Endothelial cell of umbilical vein (primary cell): ENCODE data around the gene SMARCAD1. TPM values are rescaled to one million over a fixed set of nuclear protein-coding genes. Genes with fewer than 3 reads are reported as not detected.

ENCODE experiments used
- BruUV-seq: library from RNA; stranded (reverse); fragments of 400-500 nt; replicated peaks from 2 replicates; lab custom pipeline; 2021; lab: Mats Ljungman, UMichigan
- CTCF ChIA-PET: fragments of 300-600, 350-600 bp; sonication (Branson Sonifier 250); formaldehyde crosslinking; loops from one replicate; lab custom pipeline; 2021; ENCODE audit warnings: antibody characterized with exemption, inconsistent platforms; lab: Charles Lee
- POLR2A ChIA-PET: fragments of 300-600, 350-600 bp; sonication (Branson Sonifier 250); formaldehyde crosslinking; loops from one replicate; lab custom pipeline; 2021; ENCODE audit warnings: antibody characterized with exemption, inconsistent platforms; lab: Charles Lee
- DNase-seq: peaks from one replicate; pipeline ENCODE4 v3.0.0-alpha.2; 2011; ENCODE audit warnings: low read depth, low spot score
- FAIRE-seq: peaks from 2 replicates; lab custom pipeline; 2011; peaks lifted over from hg19 to GRCh38; lab: Jason Lieb, UNC
- H2AFZ ChIP-seq: 2 replicates; pipeline ENCODE4 v1.6.0; 2012; ENCODE audit warnings: low read depth, low read length, control low read depth, inconsistent platforms
- H3K27ac ChIP-seq: 2 replicates; pipeline ENCODE4 v1.5.1; 2011; ENCODE audit warnings: low read depth, mild to moderate bottlenecking, control low read depth, low read length, moderate library complexity; ENCODE audit not compliant: insufficient read depth
- H3K27me3 ChIP-seq, 2 experiments: 2 replicates each; pipeline versions ENCODE4 v1.6.0 to v1.6.1; 2011; ENCODE audit warnings: low read length in 2 of 2, mixed read lengths in 1 of 2; ENCODE audit not compliant: control insufficient read depth in 2 of 2, insufficient read depth in 2 of 2
- H3K36me3 ChIP-seq, 2 experiments: 2 replicates in 1 of 2; 3 replicates in 1 of 2; pipeline ENCODE4 v1.5.1; 2011; ENCODE audit warnings: low read length in 2 of 2, mild to moderate bottlenecking in 1 of 2, moderate library complexity in 1 of 2; ENCODE audit not compliant: control insufficient read depth in 2 of 2, insufficient read depth in 2 of 2; ENCODE audit errors: extremely low read depth in 1 of 2
- H3K4me1 ChIP-seq: 3 replicates; pipeline ENCODE4 v1.5.1; 2011; ENCODE audit warnings: mild to moderate bottlenecking, low read length; ENCODE audit not compliant: control insufficient read depth, insufficient read depth; ENCODE audit errors: extremely low read depth
- H3K4me2 ChIP-seq: 2 replicates; pipeline ENCODE4 v1.6.1; 2011; ENCODE audit warnings: low read length, control low read depth, mixed read lengths; ENCODE audit not compliant: insufficient read depth
- H3K4me3 ChIP-seq, 3 experiments: fragments of 200-600 bp in 1 of 3; sonication (generic), shearing (Covaris generic) in 1 of 3; replicated peaks in 1 of 3; 2 replicates each; pipeline ENCODE4 v1.5.1; 2011 to 2016; ENCODE audit warnings: control low read depth in 3 of 3, low read length in 3 of 3, mild to moderate bottlenecking in 2 of 3, inconsistent platforms in 1 of 3, low read depth in 1 of 3, moderate library complexity in 1 of 3; ENCODE audit not compliant: insufficient read depth in 1 of 3
- H3K79me2 ChIP-seq: 2 replicates; pipeline ENCODE4 v1.6.0; 2012; ENCODE audit warnings: low read length, inconsistent platforms; ENCODE audit not compliant: control insufficient read depth, insufficient read depth
- H3K9ac ChIP-seq: replicated peaks from 2 replicates; pipeline ENCODE3; 2011; ENCODE audit warnings: low read length, control low read depth; ENCODE audit not compliant: insufficient read depth; ENCODE audit errors: extremely low read depth
- H3K9me1 ChIP-seq: replicated peaks from 3 replicates; pipeline ENCODE4 v1.6.0; 2011; ENCODE audit warnings: mild to moderate bottlenecking, low read length; ENCODE audit not compliant: control insufficient read depth, insufficient read depth; ENCODE audit errors: extremely low read depth
- H3K9me3 ChIP-seq: replicated peaks from 2 replicates; pipeline ENCODE4 v1.5.1; 2012; ENCODE audit warnings: low read length, inconsistent platforms; ENCODE audit not compliant: control insufficient read depth, insufficient read depth
- H4K20me1 ChIP-seq: replicated peaks from 2 replicates; pipeline ENCODE3; 2011; ENCODE audit warnings: mild to moderate bottlenecking, low read length; ENCODE audit not compliant: control insufficient read depth, insufficient read depth; ENCODE audit errors: extremely low read depth
- EZH2 ChIP-seq: IDR thresholded peaks from 2 replicates; pipeline ENCODE4 v1.6.1; 2012; ENCODE audit warnings: borderline replicate concordance, low read depth, mild to moderate bottlenecking, moderate library complexity, low read length, inconsistent platforms; ENCODE audit not compliant: severe bottlenecking
- FOS ChIP-seq: IDR thresholded peaks from 2 replicates; pipeline ENCODE4 v1.6.1; 2011; ENCODE audit warnings: mild to moderate bottlenecking, low read length, moderate library complexity, borderline replicate concordance; ENCODE audit not compliant: insufficient read depth
- GATA2 ChIP-seq: IDR thresholded peaks from 2 replicates; pipeline ENCODE4 v1.7.0; 2011; ENCODE audit warnings: low read depth, mild to moderate bottlenecking, moderate library complexity, mixed read lengths, low read length; ENCODE audit not compliant: insufficient read length, insufficient read depth
- JUN ChIP-seq: IDR thresholded peaks from 2 replicates; pipeline ENCODE4 v1.6.1; 2011; ENCODE audit warnings: borderline replicate concordance, low read depth; ENCODE audit not compliant: insufficient read length, insufficient read depth
- MYC ChIP-seq: IDR thresholded peaks from one replicate; pipeline ENCODE4 v1.6.1; 2011; ENCODE audit warnings: mild to moderate bottlenecking, low read depth, low read length
- POLR2A ChIP-seq: IDR thresholded peaks from 2 replicates; pipeline ENCODE4 v1.6.1; 2012; ENCODE audit warnings: low read depth, mild to moderate bottlenecking, control low read depth, low read length
- POLR2AphosphoS5 ChIP-seq: IDR thresholded peaks from 2 replicates; pipeline ENCODE4 v1.6.1; 2012; ENCODE audit warnings: low read depth, mild to moderate bottlenecking, control low read depth, low read length, moderate library complexity; ENCODE audit not compliant: insufficient read depth
- dilution Hi-C: fragments of 300-500 bp; cut with MboI; formaldehyde crosslinking; loops from one replicate; pipeline ENCODE4 v1.15.0; 2019; ENCODE audit warnings: low sequenced_read_pairs; ENCODE audit not compliant: extremely low pct_ligation_motif_present
- intact Hi-C: fragments of 100-400 bp; cut with micrococcal nuclease; formaldehyde crosslinking; loops from one replicate; pipeline ENCODE4 v1.10.0; 2022
- polyA plus RNA-seq, 4 experiments: library from polyadenylated mRNA; depleted of rRNA in 3 of 4; stranded (reverse) in 3 of 4; unstranded in 1 of 4; fragments of >200 nt; gene quantifications; 2 replicates each; pipeline versions ENCODE4 v1.2.1 to v1.2.3, GENCODE V29; 2011 to 2012; ENCODE audit warnings: missing spikeins in 1 of 4
- total RNA-seq: library from RNA; stranded (reverse); gene quantifications from 2 replicates; pipeline ENCODE4 v1.2.3, GENCODE V29; 2021
- TF ChIP-seq, protein P1 (sequence below), 2 donors: IDR thresholded peaks; 1 replicate in 1 of 2; 2 replicates in 1 of 2; pipeline ENCODE4 v1.5.1; 2011; ENCODE audit warnings: low read length in 2 of 2, mild to moderate bottlenecking in 2 of 2, moderate library complexity in 2 of 2, control low read depth in 1 of 2, inconsistent platforms in 1 of 2, low read depth in 1 of 2; ENCODE audit not compliant: insufficient read depth in 1 of 2; ENCODE audit errors: extremely low read depth in 1 of 2
- TF ChIP-seq, protein P2 (sequence below): IDR thresholded peaks from 2 replicates; pipeline ENCODE4 v1.6.1; 2011; ENCODE audit not compliant: insufficient read depth, insufficient read length

Gene SMARCAD1
- total and polyA plus RNA-seq, 2 donors (not counting 3 experiments of a cell fraction or from before 2014, with no cell fraction given), result 15.5 to 34.8 TPM

DNA sequence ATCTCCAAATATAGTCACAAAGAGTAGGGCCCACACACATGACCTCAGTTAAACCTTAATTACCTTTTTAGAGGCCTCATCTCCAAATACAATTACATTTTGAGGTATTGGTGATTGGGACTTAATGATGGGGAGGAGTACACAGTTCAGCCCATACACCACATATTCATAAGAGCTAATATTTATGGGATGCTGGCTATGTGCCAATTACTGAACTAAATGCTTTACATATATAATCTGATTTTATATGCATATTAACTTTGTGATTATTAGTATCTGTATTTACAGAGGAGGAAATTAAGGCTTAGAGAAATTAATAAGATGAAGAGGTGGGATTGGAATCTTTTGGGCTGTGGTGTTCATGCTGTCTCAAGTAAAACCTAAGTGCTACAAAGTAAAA is 17.8 kb downstream of the SMARCAD1 start:
- no TSS peak for BruUV-seq
- dilution Hi-C loops (no loop called here), intact Hi-C loops (no loop called here)
- H3K36me3 ChIP-seq, result peaks cover 0 to 2% of the 10 kb centered on the region in 2 experiments
- no peak overlapping the region for H3K4me2 ChIP-seq
- H2AFZ ChIP-seq, result no peak overlapping the region
- DNase-seq (no peak), FAIRE-seq (no peak)
- H3K27me3 ChIP-seq, result no peaks in the 10 kb centered on the region
- no peaks in the 10 kb centered on the region for H4K20me1 ChIP-seq
- TF ChIP-seq, protein P1, sequence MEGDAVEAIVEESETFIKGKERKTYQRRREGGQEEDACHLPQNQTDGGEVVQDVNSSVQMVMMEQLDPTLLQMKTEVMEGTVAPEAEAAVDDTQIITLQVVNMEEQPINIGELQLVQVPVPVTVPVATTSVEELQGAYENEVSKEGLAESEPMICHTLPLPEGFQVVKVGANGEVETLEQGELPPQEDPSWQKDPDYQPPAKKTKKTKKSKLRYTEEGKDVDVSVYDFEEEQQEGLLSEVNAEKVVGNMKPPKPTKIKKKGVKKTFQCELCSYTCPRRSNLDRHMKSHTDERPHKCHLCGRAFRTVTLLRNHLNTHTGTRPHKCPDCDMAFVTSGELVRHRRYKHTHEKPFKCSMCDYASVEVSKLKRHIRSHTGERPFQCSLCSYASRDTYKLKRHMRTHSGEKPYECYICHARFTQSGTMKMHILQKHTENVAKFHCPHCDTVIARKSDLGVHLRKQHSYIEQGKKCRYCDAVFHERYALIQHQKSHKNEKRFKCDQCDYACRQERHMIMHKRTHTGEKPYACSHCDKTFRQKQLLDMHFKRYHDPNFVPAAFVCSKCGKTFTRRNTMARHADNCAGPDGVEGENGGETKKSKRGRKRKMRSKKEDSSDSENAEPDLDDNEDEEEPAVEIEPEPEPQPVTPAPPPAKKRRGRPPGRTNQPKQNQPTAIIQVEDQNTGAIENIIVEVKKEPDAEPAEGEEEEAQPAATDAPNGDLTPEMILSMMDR (IDR thresholded peaks at IDR 0.05; ENCODE audit: extremely low read depth in 1 of 2, insufficient read depth in 1 of 2, low read depth in 1 of 2, low read length in 2 of 2), result no peak
- TF ChIP-seq POLR2A (no peak), FOS (no peak), POLR2AphosphoS5 (no peak)
- peaks cover 2% of the 10 kb centered on the region for H3K4me1 ChIP-seq
- no peak overlapping the region for H3K4me3 ChIP-seq
- ChIA-PET CTCF (no interaction called here), POLR2A (no interaction called here)
- H3K9ac ChIP-seq, result no peak overlapping the region
- H3K9me1 ChIP-seq, result no peaks in the 10 kb centered on the region
- H3K27ac ChIP-seq, result no peak overlapping the region
- peaks cover 32% of the 10 kb centered on the region for H3K79me2 ChIP-seq
- no peaks in the 10 kb centered on the region for H3K9me3 ChIP-seq

DNA sequence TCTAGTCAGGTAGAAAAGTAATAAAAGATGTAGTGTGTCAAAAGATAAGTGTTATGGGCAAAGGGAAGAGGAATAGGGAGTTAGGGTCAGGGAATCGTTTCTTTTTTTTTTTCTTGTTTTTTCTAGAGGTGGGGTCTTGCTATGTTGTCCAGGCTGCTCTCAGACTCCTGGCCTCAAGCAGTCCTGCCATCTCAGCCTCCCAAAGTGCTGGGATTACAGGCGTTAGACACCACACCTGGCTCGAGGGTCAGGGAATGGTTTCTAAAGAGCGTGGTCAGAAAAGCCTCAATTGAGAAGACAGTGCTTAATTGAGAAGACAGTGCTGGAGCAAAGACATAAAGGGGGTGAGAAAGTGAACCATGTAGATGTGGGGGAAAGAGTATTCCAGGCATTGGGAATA is 19.1 kb downstream of the SMARCAD1 start:
- peaks cover 7% of the 10 kb centered on the region for H3K4me1 ChIP-seq
- H3K9ac ChIP-seq, result no peak overlapping the region
- no peaks in the 10 kb centered on the region for H3K9me3 ChIP-seq
- H3K79me2 ChIP-seq, result peaks cover 28% of the 10 kb centered on the region
- FAIRE-seq (no peak), DNase-seq (no peak)
- no peak overlapping the region for H3K4me3 ChIP-seq
- TF ChIP-seq EZH2, result no peak
- TF ChIP-seq, protein P1 (IDR thresholded peaks at IDR 0.05; ENCODE audit: extremely low read depth in 1 of 2, insufficient read depth in 1 of 2, low read depth in 1 of 2, low read length in 2 of 2), result no peak
- no peak for TF ChIP-seq POLR2A
- TF ChIP-seq MYC, result no peak
- TF ChIP-seq, protein P2, sequence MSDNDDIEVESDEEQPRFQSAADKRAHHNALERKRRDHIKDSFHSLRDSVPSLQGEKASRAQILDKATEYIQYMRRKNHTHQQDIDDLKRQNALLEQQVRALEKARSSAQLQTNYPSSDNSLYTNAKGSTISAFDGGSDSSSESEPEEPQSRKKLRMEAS, result no peak
- TF ChIP-seq GATA2, result no peak
- TF ChIP-seq POLR2AphosphoS5, result no peak
- no peak for TF ChIP-seq JUN
- no peak for TF ChIP-seq FOS
- no peak overlapping the region for H2AFZ ChIP-seq
- intact Hi-C loops, result no loop called here
- no peaks in the 10 kb centered on the region for H4K20me1 ChIP-seq
- no peak overlapping the region for H3K27ac ChIP-seq
- H3K9me1 ChIP-seq, result no peaks in the 10 kb centered on the region
- H3K36me3 ChIP-seq, result peaks cover 0 to 2% of the 10 kb centered on the region in 2 experiments
- CTCF ChIA-PET, result no interaction called here
- POLR2A ChIA-PET, result no interaction called here
- H3K4me2 ChIP-seq, result no peak overlapping the region
- no peaks in the 10 kb centered on the region for H3K27me3 ChIP-seq
- BruUV-seq, result no TSS peak
- dilution Hi-C loops, result no loop called here
